ENCODE measurements around the gene GANAB. TPM values are rescaled to one million over a fixed set of nuclear protein-coding genes. Genes with fewer than 3 reads are reported as not detected.

Gene GANAB
- total and polyA plus RNA-seq, 2 of the 13 experiments (the other 11 are each of a cell fraction or from before 2014, with no cell fraction given) = 99.5 to 234 TPM

DNA sequence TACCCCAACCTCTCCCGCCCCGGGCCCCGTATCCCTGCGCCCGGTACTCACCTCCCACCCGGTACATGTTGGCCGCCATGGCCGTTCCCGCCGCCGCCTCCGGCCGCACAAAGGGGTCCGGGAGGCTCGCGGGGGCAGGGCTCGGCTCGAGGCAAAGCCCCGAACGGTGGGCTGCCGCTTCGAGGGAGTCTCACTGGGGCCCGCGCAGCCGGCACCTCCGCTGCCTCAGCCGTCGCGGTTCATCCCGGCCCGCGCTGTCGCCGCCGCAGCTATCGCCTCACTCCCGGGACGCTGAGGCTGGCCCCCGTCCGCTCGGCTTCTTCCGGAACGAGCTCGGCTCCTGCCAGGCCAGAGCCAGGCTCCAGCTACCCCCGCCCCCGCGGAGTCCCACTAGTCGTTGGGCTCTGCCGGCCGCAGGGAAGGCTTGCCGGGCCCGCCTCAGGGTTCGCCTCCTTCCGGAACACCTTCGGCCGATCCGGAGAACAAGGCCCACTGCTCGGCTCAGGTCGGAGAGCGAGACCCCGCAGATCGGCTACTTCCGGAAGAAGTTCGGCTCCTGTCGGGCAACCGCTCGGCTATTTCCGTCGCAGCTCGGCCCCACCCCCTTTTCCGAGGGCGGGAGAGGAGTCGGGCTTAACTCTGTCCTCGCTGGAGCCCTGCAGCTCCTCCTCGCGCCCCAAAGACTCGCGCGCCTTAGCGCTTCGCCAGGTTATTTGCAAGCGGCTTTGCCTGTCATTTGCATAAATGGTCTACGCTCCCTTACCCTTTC, 44.9 kb downstream of the GANAB start, which contains the start of gene MTA2:
Gene MTA2, minus strand, starts transcription at position 494 of the 769 bp plus-strand sequence. Its CDS starts 415 bp downstream, at position 79.
- Histone ChIP-seq H3K9ac (ENCODE audit: insufficient read depth, low read depth, low read length) (peak within 1 kb of the TSS; percentile 99), H3K36me3 (replicated peaks in 1 of 2; ENCODE audit: control insufficient read depth in 1 of 2, insufficient read depth in 2 of 2, low read length in 2 of 2) (peaks cover 10 to 21% of the 10 kb centered on the region in 2 experiments; a peak in 4 of 5 replicates), H3K4me3 (replicated peaks in 1 of 3; ENCODE audit: insufficient read depth in 1 of 3, low read depth in 2 of 3, low read length in 3 of 3) (peak within 1 kb of the TSS; percentile 91 to 94 (median 94)), H3K27me3 (ENCODE audit: control insufficient read depth in 1 of 2, insufficient read depth in 2 of 2, low read length in 2 of 2) (no peaks in the 10 kb centered on the region; a peak in 1 of 5 replicates), H3K9me3 (ENCODE audit: low read length) (no peaks in the 10 kb centered on the region), H2AFZ (ENCODE audit: low read length) (no peak within 1 kb of the TSS), H3K27ac (ENCODE audit: extremely low read length, insufficient read depth, low read length) (peak within 1 kb of the TSS; percentile 88), H3K4me2 (ENCODE audit: low read depth, low read length) (peak within 1 kb of the TSS; percentile 97), H3K79me2 (ENCODE audit: insufficient read depth, low read length) (peaks cover 33% of the 10 kb centered on the region), H3K4me1 (ENCODE audit: insufficient read depth, low read length) (peaks cover 43% of the 10 kb centered on the region), H4K20me1 (ENCODE audit: insufficient read depth, low read length) (no peaks in the 10 kb centered on the region)
- peak; percentile 93 for ATAC-seq
- ChIA-PET POLR2A (interaction anchor here (0.7 to 3.8 kb wide), 23 partner anchors 10 to 280 kb away, joined by 3 to 137 read pairs (median 6); partner anchors contain the start of genes AHNAK, B3GAT3, C11orf98 and CSKMT), CTCF (ENCODE audit: low intra/inter-chr PET ratio, low total read pairs) (no interaction called here)
- intact Hi-C loops (cut with micrococcal nuclease; ENCODE audit: unreplicated experiment) (no loop called here), in situ Hi-C loops (cut with HindIII; ENCODE audit: extremely low pct_ligation_motif_present, low pct_unique_long_range_greater_than_20kb) (no loop called here)
- under 1% methylated on average over 14 of the region's 83 CpGs for WGBS (ENCODE audit: low lambda C conversion rate)
- BruUV-seq (replicated peaks) = TSS peak; percentile 80
- DNase-seq (ENCODE audit: low spot score) = peak; percentile 94
- FAIRE-seq = peak; percentile 81
- no peak for TF ChIP-seq MLX (CRISPR knock-in tag; IDR thresholded peaks at IDR 0.05)
- TF ChIP-seq NRL (CRISPR knock-in tag; IDR thresholded peaks at IDR 0.05; ENCODE audit: borderline replicate concordance) = peak; percentile 34; the same call in 1 of the 2 replicates
- TF ChIP-seq SP4 (CRISPR knock-in tag; IDR thresholded peaks at IDR 0.05) = peak; percentile 57
- TF ChIP-seq NONO (IDR thresholded peaks at IDR 0.05) = no peak
- TF ChIP-seq NONO (CRISPR knock-in tag; conservative IDR thresholded peaks at IDR 0.05) = peak; percentile 90
- TF ChIP-seq, protein P1, sequence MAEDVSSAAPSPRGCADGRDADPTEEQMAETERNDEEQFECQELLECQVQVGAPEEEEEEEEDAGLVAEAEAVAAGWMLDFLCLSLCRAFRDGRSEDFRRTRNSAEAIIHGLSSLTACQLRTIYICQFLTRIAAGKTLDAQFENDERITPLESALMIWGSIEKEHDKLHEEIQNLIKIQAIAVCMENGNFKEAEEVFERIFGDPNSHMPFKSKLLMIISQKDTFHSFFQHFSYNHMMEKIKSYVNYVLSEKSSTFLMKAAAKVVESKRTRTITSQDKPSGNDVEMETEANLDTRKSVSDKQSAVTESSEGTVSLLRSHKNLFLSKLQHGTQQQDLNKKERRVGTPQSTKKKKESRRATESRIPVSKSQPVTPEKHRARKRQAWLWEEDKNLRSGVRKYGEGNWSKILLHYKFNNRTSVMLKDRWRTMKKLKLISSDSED (CRISPR knock-in tag; IDR thresholded peaks at IDR 0.05) = no peak
- TF ChIP-seq RNF2 (conservative IDR thresholded peaks at IDR 0.05; ENCODE audit: low read depth) = 0 out of 2 replicates have a peak, but pooled peaks have one; percentile 34
- no peak for TF ChIP-seq ETS1 (CRISPR knock-in tag; IDR thresholded peaks at IDR 0.05)
- no peak for TF ChIP-seq CEBPB (IDR thresholded peaks at IDR 0.05; ENCODE audit: borderline replicate concordance, low read depth, low read length)
- no peak for TF ChIP-seq MAF1 (CRISPR knock-in tag; IDR thresholded peaks at IDR 0.05; ENCODE audit: borderline replicate concordance)
- TF ChIP-seq STAT6 (CRISPR knock-in tag; IDR thresholded peaks at IDR 0.05; ENCODE audit: borderline replicate concordance) = no peak
- no peak; the same call in 1 of the 2 replicates for TF ChIP-seq TFE3 (CRISPR knock-in tag; IDR thresholded peaks at IDR 0.05)
- TF ChIP-seq ZNF614 (CRISPR knock-in tag; IDR thresholded peaks at IDR 0.05; ENCODE audit: borderline replicate concordance) = no peak
- TF ChIP-seq ZNF891 (CRISPR knock-in tag; IDR thresholded peaks at IDR 0.05) = no peak; the same call in 1 of the 2 replicates
- 0 out of 2 replicates have a peak, but pooled peaks have one; percentile 35 for TF ChIP-seq ZNF619 (CRISPR knock-in tag; IDR thresholded peaks at IDR 0.05)
- peak; percentile 73; the same call in 1 of the 2 replicates for TF ChIP-seq MIER3 (CRISPR knock-in tag; IDR thresholded peaks at IDR 0.05; ENCODE audit: borderline replicate concordance)
